ES-I3 (cell line): ENCODE measurements around the gene EIF6.

Experiments
- H3K36me3 ChIP-seq: 2 replicates; pipeline ENCODE4 v1.6.1; 2013; ENCODE audit warnings: mild to moderate bottlenecking, low read length, control low read depth, moderate library complexity; ENCODE audit not compliant: insufficient read depth
- H3K4me1 ChIP-seq: 2 replicates; pipeline ENCODE4 v1.6.1; 2013; ENCODE audit warnings: mild to moderate bottlenecking, control low read depth, low read length; ENCODE audit not compliant: insufficient read depth
- H3K9ac ChIP-seq: 2 replicates; pipeline ENCODE4 v1.6.1; 2013; ENCODE audit warnings: low read depth, mild to moderate bottlenecking, low read length, moderate library complexity
- H3K9me3 ChIP-seq: 2 replicates; pipeline ENCODE4 v1.6.1; 2013; ENCODE audit warnings: mild to moderate bottlenecking, low read length, moderate library complexity; ENCODE audit not compliant: control insufficient read depth, insufficient read depth

EIF6 gene

GRCh38 chr20:35293303-35294292 is 9.0 kb upstream of the EIF6 start:
- Histone ChIP-seq H3K36me3 (no peaks in the 10 kb centered on the region), H3K9ac (no peak overlapping the region), H3K4me1 (no peaks in the 10 kb centered on the region), H3K9me3 (no peaks in the 10 kb centered on the region)

- Histone ChIP-seq H3K9ac (no peak overlapping the region), H3K36me3 (no peaks in the 10 kb centered on the region), H3K4me1 (no peaks in the 10 kb centered on the region), H3K9me3 (no peaks in the 10 kb centered on the region)
Observed at GRCh38 chr20:35292504-35293285, 8.1 kb upstream of the EIF6 start.

DNA sequence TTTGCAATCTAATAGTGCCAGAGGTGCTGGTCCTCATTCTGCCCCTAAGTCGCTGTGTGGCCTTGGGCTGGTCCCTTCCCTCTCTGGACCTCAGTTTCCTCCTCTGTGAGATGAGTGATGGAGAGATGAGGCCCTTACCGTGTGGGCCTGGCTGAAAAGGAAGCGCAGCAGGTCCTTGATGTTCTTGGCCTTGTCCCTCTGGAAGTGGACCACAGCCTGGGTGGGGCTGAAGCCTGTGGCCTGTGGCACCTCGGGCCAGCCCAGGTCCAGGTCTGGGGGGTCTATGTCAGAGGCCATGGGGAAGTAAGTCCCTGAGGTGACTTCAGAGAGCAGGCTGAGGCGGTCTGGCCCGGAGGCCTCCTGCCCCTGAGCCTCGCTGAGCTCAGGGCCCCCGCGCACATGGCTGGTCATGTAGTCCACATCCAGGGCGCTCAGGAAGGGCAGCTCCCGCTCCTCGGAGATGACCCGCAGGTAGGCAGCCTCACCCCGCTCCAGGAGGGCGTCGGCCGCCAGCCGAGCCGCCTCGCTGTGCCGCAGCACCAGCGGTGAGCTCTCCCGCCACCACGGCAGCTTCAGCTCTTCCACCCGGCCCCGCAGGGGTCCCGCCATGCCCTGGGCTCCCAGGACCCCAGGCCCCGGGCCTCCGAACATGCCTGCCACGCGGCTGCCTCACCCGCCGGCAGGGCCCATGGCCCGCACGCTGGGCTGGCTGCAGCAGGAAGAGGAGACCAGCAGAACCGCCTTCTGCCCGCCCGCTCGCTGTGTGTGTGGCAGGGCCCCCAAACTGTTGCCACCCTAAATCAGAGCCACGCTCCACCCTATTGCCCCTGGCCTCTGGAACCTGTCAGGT is 7.3 kb upstream of the EIF6 start, which contains the start of gene FAM83C:
Gene FAM83C, minus strand, starts transcription at position 772 of the 850 bp plus-strand sequence. Its CDS starts 121 bp downstream, at position 651.
- Histone ChIP-seq H3K4me1 (no peaks in the 10 kb centered on the region), H3K9me3 (no peaks in the 10 kb centered on the region), H3K36me3 (no peaks in the 10 kb centered on the region), H3K9ac (no peak within 1 kb of the TSS)

DNA sequence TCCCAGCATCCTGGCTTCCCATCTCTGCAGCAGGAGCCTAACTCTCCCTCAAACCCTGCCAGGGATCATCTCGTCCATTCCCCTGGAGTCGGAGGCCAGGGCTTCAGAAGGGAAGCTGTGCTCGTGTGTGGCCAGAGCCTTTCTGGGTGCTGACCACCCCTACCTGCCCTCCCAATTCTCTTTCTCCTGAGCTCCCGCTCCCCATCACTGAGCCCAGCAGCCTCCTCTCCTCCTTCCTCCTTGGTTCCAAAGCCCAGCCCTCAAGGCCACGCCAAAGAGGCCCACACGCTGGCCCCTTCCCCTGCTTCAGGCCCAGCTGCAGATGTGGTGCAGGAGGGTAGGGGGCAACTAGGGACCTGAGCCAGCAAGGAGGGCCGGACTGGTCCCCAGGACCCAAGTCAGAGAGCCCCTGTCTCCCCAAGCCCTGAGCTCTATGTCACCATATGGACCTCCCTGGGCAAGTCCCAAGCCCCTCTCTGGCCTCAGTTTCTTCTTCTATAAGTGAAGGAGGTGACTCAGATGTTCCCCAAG is 6.4 kb upstream of the EIF6 start:
- H3K36me3 ChIP-seq = no peaks in the 10 kb centered on the region
- no peaks in the 10 kb centered on the region for H3K4me1 ChIP-seq
- H3K9ac ChIP-seq = no peak overlapping the region
- H3K9me3 ChIP-seq = no peaks in the 10 kb centered on the region

DNA sequence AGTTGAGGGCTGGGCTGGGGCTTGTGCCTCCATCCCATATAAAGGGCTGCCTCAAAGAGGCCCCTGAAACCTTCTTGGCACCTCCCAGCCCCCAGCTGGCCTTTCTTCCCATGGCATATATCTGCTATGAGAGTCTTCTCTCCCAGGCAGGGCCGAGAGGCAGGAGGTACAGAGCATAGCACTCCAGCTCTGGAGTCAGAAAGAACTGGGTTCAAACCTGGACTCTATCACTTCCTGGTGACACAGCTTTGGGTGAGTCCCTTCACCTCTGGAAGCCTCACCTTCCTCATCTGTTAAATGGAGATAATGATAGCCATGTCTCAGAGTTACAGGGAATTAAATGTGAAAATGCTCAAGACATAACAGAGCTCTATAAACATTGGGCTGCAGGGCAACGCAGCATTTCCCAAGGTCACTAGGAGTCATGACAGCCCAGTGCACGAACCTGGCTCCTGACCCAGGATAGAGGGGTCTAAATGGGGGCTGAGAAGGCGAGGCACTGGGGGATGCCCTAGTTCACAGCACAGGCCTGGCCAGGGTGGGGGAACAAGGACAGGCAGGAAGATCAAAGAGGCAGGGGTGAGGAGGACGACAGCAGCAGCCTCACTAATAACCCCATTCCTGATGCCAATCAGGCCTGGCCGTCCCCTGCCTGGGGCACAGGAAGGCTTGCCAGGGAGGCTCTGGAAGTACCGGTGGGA is 5.8 kb upstream of the EIF6 start:
- Histone ChIP-seq H3K9ac (no peak overlapping the region), H3K4me1 (no peaks in the 10 kb centered on the region), H3K36me3 (no peaks in the 10 kb centered on the region)

GRCh38 chr20:35288325-35289060 is 3.9 kb upstream of the EIF6 start:
- no peak overlapping the region for H3K9ac ChIP-seq
- H3K36me3 ChIP-seq = no peaks in the 10 kb centered on the region
- H3K4me1 ChIP-seq = no peaks in the 10 kb centered on the region
- H3K9me3 ChIP-seq = no peaks in the 10 kb centered on the region

More for the DNA sequence above, 5.8 kb upstream of the EIF6 start:
- H3K9me3 ChIP-seq = no peaks in the 10 kb centered on the region

- H3K36me3 ChIP-seq = no peaks in the 10 kb centered on the region; the same call in 1 of the 2 replicates
- no peak overlapping the region for H3K9ac ChIP-seq
- no peaks in the 10 kb centered on the region for H3K4me1 ChIP-seq
- no peaks in the 10 kb centered on the region for H3K9me3 ChIP-seq
Observed at GRCh38 chr20:35287509-35288324, 3.1 kb upstream of the EIF6 start.

DNA sequence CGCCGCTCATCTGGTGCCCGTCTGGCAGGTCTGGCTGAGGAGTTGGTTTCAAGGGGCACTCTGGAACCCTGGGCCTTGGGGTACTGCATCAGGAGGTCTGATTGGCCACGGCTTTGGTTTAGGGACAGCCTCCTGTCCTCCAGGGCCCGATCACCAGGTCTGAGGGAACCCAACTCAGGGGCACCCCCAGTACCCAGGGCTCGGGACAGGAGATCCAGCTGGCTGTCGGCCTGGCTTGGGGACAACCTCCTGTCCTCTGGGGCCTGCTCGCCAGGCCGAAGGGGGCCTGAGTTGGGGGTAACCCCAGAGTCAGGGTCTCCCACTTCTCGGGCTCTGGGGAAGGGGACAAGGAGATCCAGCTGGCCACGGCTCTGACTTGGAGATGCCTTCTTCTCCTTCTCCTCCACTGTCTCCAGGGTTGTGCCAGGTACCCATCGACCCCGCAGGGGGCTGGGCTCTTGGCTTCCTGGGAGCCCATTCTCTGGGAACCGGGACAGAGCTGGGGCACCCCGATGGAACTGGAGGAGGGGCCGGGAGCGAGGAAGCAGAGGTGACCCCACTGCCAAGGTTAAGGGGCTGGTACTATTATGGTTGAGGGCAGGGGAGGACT is 2.4 kb upstream of the EIF6 start:
- Histone ChIP-seq H3K4me1 (no peaks in the 10 kb centered on the region), H3K9ac (no peak overlapping the region)

GRCh38 chr20:35286077-35286898 is 1.7 kb upstream of the EIF6 start:
- H3K4me1 ChIP-seq = no peaks in the 10 kb centered on the region
- H3K9me3 ChIP-seq = no peaks in the 10 kb centered on the region
- H3K9ac ChIP-seq = no peak overlapping the region
- peaks cover 8% of the 10 kb centered on the region for H3K36me3 ChIP-seq

More for the DNA sequence above, 2.4 kb upstream of the EIF6 start:
- Histone ChIP-seq H3K9me3 (no peaks in the 10 kb centered on the region), H3K36me3 (peaks cover 2% of the 10 kb centered on the region)

GRCh38 chr20:35285806-35286076 is 1.2 kb upstream of the EIF6 start:
- Histone ChIP-seq H3K36me3 (peaks cover 9% of the 10 kb centered on the region), H3K9me3 (no peaks in the 10 kb centered on the region), H3K4me1 (no peaks in the 10 kb centered on the region), H3K9ac (no peak overlapping the region)

GRCh38 chr20:35284992-35285805 is 627 bp upstream of the EIF6 start:
- H3K9ac ChIP-seq = peak overlapping the region; percentile 83; the same call in 1 of the 2 replicates
- H3K36me3 ChIP-seq = peaks cover 15% of the 10 kb centered on the region
- no peaks in the 10 kb centered on the region for H3K4me1 ChIP-seq
- H3K9me3 ChIP-seq = no peaks in the 10 kb centered on the region
